22Rv1 (cell line): ENCODE results near the gene STARD6.
"Not testable (repeated sequence)": the region's sequence is repeated elsewhere in the genome, so short reads cannot be mapped to it uniquely, and the experiment has no call there.

ENCODE experiments used
- H3K27ac ChIP-seq: fragments of 450-650 bp; 2 replicates; pipeline ENCODE4 v1.5.1; 2017
- CTCF ChIP-seq: fragments of 450-650 bp; IDR thresholded peaks from 2 replicates; pipeline ENCODE4 v1.5.1; 2017; ENCODE audit warnings: mild to moderate bottlenecking
- ZFX ChIP-seq: fragments of 450-650 bp; IDR thresholded peaks from 2 replicates; pipeline ENCODE4 v1.6.1; 2017; ENCODE audit warnings: antibody characterized with exemption, borderline replicate concordance

Gene STARD6

GRCh38 chr18:54389143-54389505 lies 31.5 kb upstream of the STARD6 start:
- H3K27ac ChIP-seq, result no peak overlapping the region

GRCh38 chr18:54388203-54389142 lies 30.8 kb upstream of the STARD6 start:
- TF ChIP-seq CTCF (no peak), ZFX (no peak)
- H3K27ac ChIP-seq, result no peak overlapping the region

More at GRCh38 chr18:54389143-54389505, 31.5 kb upstream of the STARD6 start:
- TF ChIP-seq CTCF (no peak), ZFX (no peak)

- TF ChIP-seq CTCF (no peak), ZFX (no peak)
- H3K27ac ChIP-seq, result no peak overlapping the region
Observed at GRCh38 chr18:54387631-54388030, 30.0 kb upstream of the STARD6 start.

- not testable (repeated sequence) for H3K27ac ChIP-seq
Observed at GRCh38 chr18:54386800-54387495, 29.3 kb upstream of the STARD6 start.

GRCh38 chr18:54386043-54386442 lies 28.4 kb upstream of the STARD6 start:
- TF ChIP-seq ZFX (no peak), CTCF (no peak)
- no peak overlapping the region for H3K27ac ChIP-seq

- TF ChIP-seq ZFX, result no peak
- no peak for TF ChIP-seq CTCF
- H3K27ac ChIP-seq, result no peak overlapping the region
Observed at GRCh38 chr18:54382733-54383252, 25.1 kb upstream of the STARD6 start.

GRCh38 chr18:54382076-54382475 lies 24.4 kb upstream of the STARD6 start:
- TF ChIP-seq CTCF, result no peak
- TF ChIP-seq ZFX, result no peak
- H3K27ac ChIP-seq, result no peak overlapping the region
